Bronchial epithelial cell (primary cell): Measurements from ENCODE around the gene TNS3. TPM values are rescaled to one million over a fixed set of nuclear protein-coding genes. Genes with fewer than 3 reads are reported as not detected.
A peak's percentile ranks its signal among the peaks of the same experiment; 100 is the strongest.

Experiments
- DNase-seq: peaks from one replicate; pipeline ENCODE4 v3.0.0-alpha.2; 2010; ENCODE audit warnings: low read depth
- FAIRE-seq: peaks from 2 replicates; lab custom pipeline; 2011; peaks lifted over from hg19 to GRCh38; lab: Jason Lieb, UNC
- H3K27me3 ChIP-seq: 2 replicates; pipeline ENCODE4 v1.5.1; 2011; ENCODE audit warnings: low read length; ENCODE audit not compliant: control insufficient read depth, insufficient read depth
- H3K36me3 ChIP-seq: 2 replicates; pipeline ENCODE4 v1.5.1; 2011; ENCODE audit warnings: low read length; ENCODE audit not compliant: control insufficient read depth, insufficient read depth
- H3K4me3 ChIP-seq: 2 replicates; pipeline ENCODE4 v1.5.1; 2011; ENCODE audit warnings: mild to moderate bottlenecking, low read depth, low read length, control low read depth
- CTCF ChIP-seq: IDR thresholded peaks from 2 replicates; pipeline ENCODE4 v1.5.1; 2011; ENCODE audit warnings: mild to moderate bottlenecking, moderate library complexity, low read length, control low read depth, inconsistent platforms; ENCODE audit not compliant: insufficient read depth, severe bottlenecking
- total RNA-seq: library from RNA; depleted of rRNA; stranded (reverse); fragments of >200 nt; gene quantifications from 2 replicates; pipeline ENCODE4 v1.2.1, GENCODE V29; 2014

The TNS3 gene
- total RNA-seq, 1 donor from 2014 or later = 2.6 TPM

GRCh38 chr7:47482013-47482875 lies 99.7 kb downstream of the TNS3 start:
- H3K27me3 ChIP-seq = no peaks in the 10 kb centered on the region
- DNase-seq (peak; percentile 85), FAIRE-seq (no peak)
- TF ChIP-seq CTCF = no peak
- no peaks in the 10 kb centered on the region for H3K36me3 ChIP-seq
- no peak overlapping the region for H3K4me3 ChIP-seq

- no peak for DNase-seq
- H3K27me3 ChIP-seq = no peaks in the 10 kb centered on the region
- H3K36me3 ChIP-seq = no peaks in the 10 kb centered on the region
- no peak overlapping the region for H3K4me3 ChIP-seq
- TF ChIP-seq CTCF = no peak
- no peak for FAIRE-seq
Measured at GRCh38 chr7:47481541-47482012, 100.3 kb downstream of the TNS3 start.

- no peak for TF ChIP-seq CTCF
- H3K4me3 ChIP-seq = no peak overlapping the region
- H3K36me3 ChIP-seq = no peaks in the 10 kb centered on the region
- no peak for FAIRE-seq
- no peaks in the 10 kb centered on the region for H3K27me3 ChIP-seq
- no peak for DNase-seq
Measured at GRCh38 chr7:47480576-47481538, 101.1 kb downstream of the TNS3 start.

DNA sequence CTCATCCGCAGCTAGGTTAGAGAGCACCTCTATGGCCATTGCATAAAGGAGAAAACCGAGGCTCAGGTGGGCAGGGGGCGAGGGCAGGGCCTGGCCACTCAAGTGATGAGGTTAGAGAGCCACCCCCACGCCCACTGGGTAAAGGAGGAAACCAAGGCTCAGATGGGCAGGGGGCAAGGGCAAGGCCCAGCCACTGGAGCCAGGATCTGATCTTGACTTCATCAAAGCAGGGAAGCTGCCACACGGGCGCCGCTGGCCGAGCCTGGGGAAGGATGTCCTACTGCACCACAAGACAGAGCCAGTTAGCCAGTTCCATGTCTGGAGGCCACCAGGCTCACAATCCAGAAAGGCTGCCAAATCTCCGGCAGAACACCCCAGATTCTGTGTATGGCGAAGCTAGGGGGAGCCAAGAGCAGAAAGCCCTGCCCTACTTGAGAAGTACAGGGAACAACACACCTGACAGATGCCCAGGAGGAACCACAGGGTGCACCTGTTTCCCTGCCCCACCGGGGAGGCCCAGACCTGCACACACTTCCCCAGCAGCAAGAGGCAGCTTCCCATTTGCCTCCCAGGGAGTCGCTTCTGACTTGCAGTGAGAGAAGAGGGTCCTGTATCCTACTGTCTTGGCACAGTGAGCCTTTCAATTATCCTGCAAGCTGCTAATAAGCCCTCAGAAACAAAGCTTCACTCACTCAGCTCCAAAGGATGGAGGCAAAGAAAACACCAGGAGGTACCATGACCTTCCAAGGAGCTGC lies 101.9 kb downstream of the TNS3 start:
- FAIRE-seq = no peak
- no peak for DNase-seq
- Histone ChIP-seq H3K36me3 (no peaks in the 10 kb centered on the region), H3K27me3 (no peaks in the 10 kb centered on the region), H3K4me3 (no peak overlapping the region)
- no peak for TF ChIP-seq CTCF

GRCh38 chr7:47478926-47479711 lies 102.8 kb downstream of the TNS3 start:
- no peak overlapping the region for H3K4me3 ChIP-seq
- H3K36me3 ChIP-seq = no peaks in the 10 kb centered on the region
- DNase-seq (no peak), FAIRE-seq (no peak)
- H3K27me3 ChIP-seq = no peaks in the 10 kb centered on the region
- TF ChIP-seq CTCF = no peak
